GM23248 (cell line): ENCODE data around the gene FGGY. TPM values are rescaled to one million over a fixed set of nuclear protein-coding genes. Genes with fewer than 3 reads are reported as not detected.
A peak's percentile ranks its signal among the peaks of the same experiment; 100 is the strongest.

Experiments
- DNase-seq: peaks from one replicate; pipeline ENCODE4 v3.0.0-alpha.2; 2015
- H2AFZ ChIP-seq: fragments of 200-600 bp; sonication (generic); 2 replicates; pipeline ENCODE4 v1.6.1; 2016; ENCODE audit warnings: antibody characterized with exemption
- H3F3A ChIP-seq: fragments of 200-600 bp; sonication (generic); 2 replicates; pipeline ENCODE4 v1.6.1; 2016; ENCODE audit warnings: mild to moderate bottlenecking, antibody characterized with exemption, mixed run types; ENCODE audit not compliant: insufficient read depth
- H3K27ac ChIP-seq: fragments of 200-600 bp; sonication (generic); 2 replicates; pipeline ENCODE4 v1.5.1; 2016; ENCODE audit warnings: mild to moderate bottlenecking
- H3K27me3 ChIP-seq: fragments of 200-600 bp; sonication (generic); replicated peaks from 2 replicates; pipeline ENCODE4 v1.6.1; 2016; ENCODE audit warnings: mild to moderate bottlenecking; ENCODE audit not compliant: insufficient read depth
- H3K36me3 ChIP-seq: fragments of 200-600 bp; sonication (generic); 2 replicates; pipeline ENCODE4 v1.6.1; 2016; ENCODE audit warnings: low read depth, mild to moderate bottlenecking
- H3K4me1 ChIP-seq: fragments of 200-600 bp; sonication (generic); 2 replicates; pipeline ENCODE4 v1.6.1; 2016; ENCODE audit warnings: mild to moderate bottlenecking; ENCODE audit not compliant: insufficient read depth
- H3K4me2 ChIP-seq: fragments of 200-600 bp; sonication (generic); one replicate; pipeline ENCODE4 v1.6.1; 2016; ENCODE audit warnings: mild to moderate bottlenecking; ENCODE audit not compliant: unreplicated experiment
- H3K4me3 ChIP-seq: fragments of 200-600 bp; sonication (generic); 2 replicates; pipeline ENCODE4 v1.5.1; 2016; ENCODE audit warnings: mild to moderate bottlenecking
- H3K79me2 ChIP-seq: fragments of 200-600 bp; sonication (generic); 2 replicates; pipeline ENCODE4 v1.6.1; 2016; ENCODE audit warnings: mild to moderate bottlenecking; ENCODE audit not compliant: insufficient read depth
- H3K9ac ChIP-seq: fragments of 200-600 bp; sonication (generic); 2 replicates; pipeline ENCODE4 v1.6.1; 2016; ENCODE audit warnings: mild to moderate bottlenecking
- H3K9me2 ChIP-seq: fragments of 200-600 bp; sonication (generic); 2 replicates; pipeline ENCODE4 v1.6.1; 2016; ENCODE audit warnings: mixed run types, mild to moderate bottlenecking, moderate library complexity; ENCODE audit not compliant: insufficient read depth
- H3K9me3 ChIP-seq: fragments of 200-600 bp; sonication (generic); one replicate; pipeline ENCODE4 v1.6.1; 2017; ENCODE audit warnings: low read depth
- H4K20me1 ChIP-seq: fragments of 200-600 bp; sonication (generic); 2 replicates; pipeline ENCODE4 v1.6.0; 2016; ENCODE audit not compliant: insufficient read depth
- EZH2 ChIP-seq: fragments of 200-600 bp; sonication (generic); IDR thresholded peaks from 2 replicates; pipeline ENCODE4 v1.6.1; 2018; ENCODE audit warnings: antibody characterized with exemption, mild to moderate bottlenecking; ENCODE audit not compliant: insufficient read depth, poor library complexity, severe bottlenecking
- EZH2phosphoT487 ChIP-seq: fragments of 200-600 bp; sonication (generic); IDR thresholded peaks from 2 replicates; pipeline ENCODE4 v1.6.1; 2018; ENCODE audit warnings: antibody characterized with exemption, moderate library complexity, mild to moderate bottlenecking, low read depth; ENCODE audit not compliant: insufficient read depth
- WGBS, 2 experiments: methylation state at CpG; one replicate each; pipeline ENCODE4 v1.1.6; 2015 to 2017; ENCODE audit warnings: low lambda C conversion rate in 2 of 2, low coverage in 1 of 2; ENCODE audit errors: missing lambda C conversion rate in 2 of 2; 5-methylcytosine and 5-hydroxymethylcytosine counted together
- in situ Hi-C: fragments of 300-500 bp; cut with MboI; formaldehyde crosslinking; loops from 2 replicates; pipeline ENCODE4 v1.15.0; 2020
- polyA plus RNA-seq: library from polyadenylated mRNA; unstranded; fragments of >200 nt; fragmentation: Nextera tagmentation; extraction: Ambion mirVana; gene quantifications from 2 replicates; pipeline ENCODE4 v1.2.1, GENCODE V29; 2016
- total RNA-seq: library from RNA; depleted of rRNA; stranded (reverse); fragments of >200 nt; shearing (Covaris generic); gene quantifications from 2 replicates; pipeline ENCODE4 v1.2.3, GENCODE V29; 2014

Gene FGGY
- total and polyA plus RNA-seq, 2 experiments from 2014 or later, result 12.8 to 16.9 TPM

GRCh38 chr1:59258412-59259032 is 38.4 kb upstream of the FGGY start:
- Histone ChIP-seq H3K79me2 (no peaks in the 10 kb centered on the region), H3K27me3 (no peaks in the 10 kb centered on the region)
- in situ Hi-C loops, result no loop called here

GRCh38 chr1:59261537-59261936 is 35.4 kb upstream of the FGGY start:
- Histone ChIP-seq H3K27me3 (no peaks in the 10 kb centered on the region), H3K9me2 (no peaks in the 10 kb centered on the region), H3K4me3 (no peak overlapping the region), H2AFZ (no peak overlapping the region), H3K9me3 (no peaks in the 10 kb centered on the region), H3K79me2 (no peaks in the 10 kb centered on the region), H3K9ac (no peak overlapping the region), H3K4me1 (no peaks in the 10 kb centered on the region), H3F3A (no peaks in the 10 kb centered on the region), H3K4me2 (no peak overlapping the region), H3K27ac (no peak overlapping the region), H3K36me3 (no peaks in the 10 kb centered on the region), H4K20me1 (no peaks in the 10 kb centered on the region)
- WGBS, 2 experiments, result 37 to 63% methylated on average over 1 of the region's 1 CpG
- no peak for DNase-seq
- in situ Hi-C loops, result no loop called here
- TF ChIP-seq EZH2 (no peak), EZH2phosphoT487 (no peak)

More at GRCh38 chr1:59258412-59259032, 38.4 kb upstream of the FGGY start:
- no peak overlapping the region for H3K4me2 ChIP-seq
- TF ChIP-seq EZH2phosphoT487 (no peak), EZH2 (no peak)
- peak; percentile 4 for DNase-seq
- WGBS, 2 experiments, result 82 to 86% methylated on average over 3 of the region's 3 CpGs
- H3K9ac ChIP-seq, result no peak overlapping the region
- no peak overlapping the region for H2AFZ ChIP-seq
- H4K20me1 ChIP-seq, result no peaks in the 10 kb centered on the region
- no peaks in the 10 kb centered on the region for H3K9me3 ChIP-seq
- H3K36me3 ChIP-seq, result no peaks in the 10 kb centered on the region
- no peak overlapping the region for H3K4me3 ChIP-seq
- H3K9me2 ChIP-seq, result no peaks in the 10 kb centered on the region
- no peaks in the 10 kb centered on the region for H3K4me1 ChIP-seq
- H3F3A ChIP-seq, result no peaks in the 10 kb centered on the region
- H3K27ac ChIP-seq, result no peak overlapping the region

DNA sequence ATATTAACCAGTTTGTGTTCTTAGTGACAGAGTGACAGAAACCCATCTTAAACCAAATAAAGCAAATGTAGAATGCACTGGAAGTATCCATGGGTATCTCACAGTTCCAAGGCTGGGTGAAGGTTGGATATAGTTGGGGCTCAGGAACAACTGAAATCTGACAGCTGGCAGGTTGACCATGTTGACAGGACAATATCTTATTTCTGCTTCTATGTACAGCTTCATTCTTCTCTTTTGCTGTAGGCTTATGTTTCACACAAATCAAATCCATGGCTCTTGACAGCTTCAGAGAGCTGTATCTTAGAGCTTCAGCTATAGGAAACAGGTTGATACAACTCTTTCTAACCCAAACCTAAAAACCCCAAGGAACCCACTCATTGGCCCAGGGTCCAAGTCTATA is 34.3 kb upstream of the FGGY start:
- Histone ChIP-seq H3K4me1 (no peaks in the 10 kb centered on the region), H4K20me1 (no peaks in the 10 kb centered on the region), H3K36me3 (no peaks in the 10 kb centered on the region), H3K79me2 (no peaks in the 10 kb centered on the region), H3K4me3 (no peak overlapping the region), H3K9me3 (no peaks in the 10 kb centered on the region), H3F3A (no peaks in the 10 kb centered on the region), H3K9ac (no peak overlapping the region), H3K27ac (no peak overlapping the region), H3K4me2 (no peak overlapping the region), H3K9me2 (no peaks in the 10 kb centered on the region), H2AFZ (no peak overlapping the region), H3K27me3 (no peaks in the 10 kb centered on the region)
- no peak for TF ChIP-seq EZH2
- no peak for TF ChIP-seq EZH2phosphoT487
- in situ Hi-C loops, result no loop called here
- DNase-seq, result no peak

GRCh38 chr1:59263111-59263510 is 33.8 kb upstream of the FGGY start:
- DNase-seq, result no peak

GRCh38 chr1:59265622-59266021 is 31.3 kb upstream of the FGGY start:
- Histone ChIP-seq H3K9me3 (no peaks in the 10 kb centered on the region), H3K4me3 (no peak overlapping the region), H4K20me1 (no peaks in the 10 kb centered on the region), H3K27ac (no peak overlapping the region), H3K9ac (no peak overlapping the region), H3K27me3 (no peaks in the 10 kb centered on the region), H3K4me2 (no peak overlapping the region), H3K79me2 (no peaks in the 10 kb centered on the region), H3K9me2 (no peaks in the 10 kb centered on the region), H2AFZ (no peak overlapping the region), H3K36me3 (no peaks in the 10 kb centered on the region), H3K4me1 (no peaks in the 10 kb centered on the region), H3F3A (no peaks in the 10 kb centered on the region)
- TF ChIP-seq EZH2 (no peak), EZH2phosphoT487 (no peak)
- DNase-seq, result no peak
- WGBS, 2 experiments, result 82 to 89% methylated on average over 4 of the region's 4 CpGs
- in situ Hi-C loops, result no loop called here

More at GRCh38 chr1:59263111-59263510, 33.8 kb upstream of the FGGY start:
- Histone ChIP-seq H3K4me1 (no peaks in the 10 kb centered on the region), H3K79me2 (no peaks in the 10 kb centered on the region), H3K9me2 (no peaks in the 10 kb centered on the region), H3K4me3 (no peak overlapping the region), H4K20me1 (no peaks in the 10 kb centered on the region), H3K9ac (no peak overlapping the region), H3K9me3 (no peaks in the 10 kb centered on the region), H3K27ac (no peak overlapping the region), H3F3A (no peaks in the 10 kb centered on the region), H3K4me2 (no peak overlapping the region), H2AFZ (no peak overlapping the region), H3K27me3 (no peaks in the 10 kb centered on the region), H3K36me3 (no peaks in the 10 kb centered on the region)
- in situ Hi-C loops, result no loop called here
- no peak for TF ChIP-seq EZH2phosphoT487
